GM12878 (cell line): ENCODE measurements around the gene CYP24A1.

Source experiments
- CHD2 ChIP-seq: IDR thresholded peaks from 2 replicates; pipeline ENCODE4 v1.6.1; 2011; ENCODE audit warnings: low read depth, low read length, improper control_type of control experiment, borderline replicate concordance
- CREM ChIP-seq: IDR thresholded peaks from 2 replicates; pipeline ENCODE4 v1.6.1; 2014; ENCODE audit warnings: antibody characterized with exemption, low read depth
- JUND ChIP-seq: IDR thresholded peaks from 2 replicates; pipeline ENCODE4 v1.6.1; 2012; ENCODE audit warnings: low read depth, mild to moderate bottlenecking, low read length, improper control_type of control experiment, moderate library complexity
- KDM1A ChIP-seq: fragments of 200-600 bp; sonication (generic); IDR thresholded peaks from 2 replicates; pipeline ENCODE4 v1.6.1; 2016; ENCODE audit warnings: borderline replicate concordance
- PAX5 ChIP-seq: IDR thresholded peaks from 2 replicates; pipeline ENCODE4 v1.6.1; 2011; ENCODE audit warnings: low read depth, low read length, borderline replicate concordance
- RAD21 ChIP-seq: IDR thresholded peaks from 2 replicates; pipeline ENCODE4 v1.6.1; 2011; ENCODE audit warnings: mild to moderate bottlenecking, low read depth, low read length, moderate library complexity; ENCODE audit not compliant: insufficient read depth
- SIN3A ChIP-seq: IDR thresholded peaks from 2 replicates; pipeline ENCODE4 v1.6.1; 2012; ENCODE audit warnings: low read depth, low read length, improper control_type of control experiment
- SMC3 ChIP-seq: IDR thresholded peaks from 2 replicates; pipeline ENCODE4 v1.6.1; 2011; ENCODE audit warnings: low read length, improper control_type of control experiment, borderline replicate concordance
- TAF1 ChIP-seq: IDR thresholded peaks from 2 replicates; pipeline ENCODE4 v1.6.1; 2011; ENCODE audit warnings: mild to moderate bottlenecking, low read depth, low read length, borderline replicate concordance
- ZBTB11 ChIP-seq: fragments of 450-650 bp; formaldehyde crosslinking; IDR thresholded peaks from 2 replicates; pipeline ENCODE4 v1.5.0; 2022; ENCODE audit warnings: mild to moderate bottlenecking, missing genetic modification characterization

DNA sequence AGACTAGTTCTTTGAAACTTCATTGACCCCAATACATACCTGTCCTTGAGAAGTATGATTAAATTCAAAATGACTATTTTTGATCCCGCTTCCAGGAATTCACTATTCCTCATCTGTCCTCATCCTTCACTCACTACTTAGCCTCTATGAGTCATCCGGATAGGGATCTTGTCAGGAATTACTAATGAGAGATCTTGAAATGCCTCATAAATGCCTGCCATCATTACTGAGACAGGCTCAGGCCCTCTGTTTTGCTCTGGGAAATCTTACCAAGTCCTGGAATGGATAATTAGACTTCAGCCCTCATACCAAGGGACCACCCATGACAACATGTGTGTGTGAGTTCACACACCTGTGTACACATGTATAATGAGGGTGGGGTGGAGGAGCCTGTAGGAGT, 2.8 kb upstream of the CYP24A1 start:
- no peak for TF ChIP-seq KDM1A
- TF ChIP-seq SIN3A: no peak
- no peak for TF ChIP-seq ZBTB11 (CRISPR knock-in tag)
- TF ChIP-seq CREM: no peak
- TF ChIP-seq PAX5: no peak
- no peak for TF ChIP-seq SMC3
- no peak for TF ChIP-seq JUND
- TF ChIP-seq CHD2: no peak
- TF ChIP-seq TAF1: no peak
- no peak for TF ChIP-seq RAD21
